ENCODE measurements around the gene OPTN.
"Not testable (repeated sequence)": the region's sequence is repeated elsewhere in the genome, so short reads cannot be mapped to it uniquely, and the experiment has no call there.

Gene OPTN

GRCh38 chr10:13099666-13100348, at the start of gene OPTN:
Gene OPTN, plus strand, starts transcription at chr10:13100163. Its CDS starts 8,960 bp downstream, at chr10:13109123.
- DNase-seq: no peak

- DNase-seq: no peak
These were observed 48.8 kb upstream of the OPTN start for GRCh38 chr10:13051126-13051694.

- not testable (repeated sequence) for DNase-seq
These were observed 46.8 kb upstream of the OPTN start for GRCh38 chr10:13053208-13053607.

- DNase-seq: no peak
These were observed 46.0 kb upstream of the OPTN start for GRCh38 chr10:13053794-13054462.

GRCh38 chr10:13054844-13055243, 45.1 kb upstream of the OPTN start:
- DNase-seq: no peak

GRCh38 chr10:13056456-13057077, 43.4 kb upstream of the OPTN start:
- DNase-seq: no peak

GRCh38 chr10:13062803-13063202, 37.2 kb upstream of the OPTN start:
- no peak for DNase-seq

GRCh38 chr10:13066527-13066926, 33.4 kb upstream of the OPTN start:
- no peak for DNase-seq

GRCh38 chr10:13067431-13067830, 32.5 kb upstream of the OPTN start:
- DNase-seq: no peak

GRCh38 chr10:13068071-13068470, 31.9 kb upstream of the OPTN start:
- DNase-seq: no peak

- DNase-seq: no peak
These were observed 31.5 kb upstream of the OPTN start for GRCh38 chr10:13068484-13068883.

- DNase-seq: no peak
These were observed 27.6 kb upstream of the OPTN start for GRCh38 chr10:13072339-13072738.

GRCh38 chr10:13074563-13075451, 25.2 kb upstream of the OPTN start:
- DNase-seq: no peak

- no peak for DNase-seq
These were observed 20.8 kb upstream of the OPTN start for GRCh38 chr10:13078912-13079775.

GRCh38 chr10:13079776-13080050, 20.2 kb upstream of the OPTN start:
- no peak for DNase-seq

GRCh38 chr10:13080643-13081042, 19.3 kb upstream of the OPTN start:
- no peak for DNase-seq

GRCh38 chr10:13083700-13084099, 16.3 kb upstream of the OPTN start:
- not testable (repeated sequence) for DNase-seq

GRCh38 chr10:13086056-13086455, 13.9 kb upstream of the OPTN start:
- DNase-seq: no peak

- DNase-seq: no peak
These were observed 12.4 kb upstream of the OPTN start for GRCh38 chr10:13087601-13087985.

- no peak for DNase-seq
These were observed 11.9 kb upstream of the OPTN start for GRCh38 chr10:13087986-13088618.

GRCh38 chr10:13089345-13089744, 10.6 kb upstream of the OPTN start:
- DNase-seq: no peak

GRCh38 chr10:13090289-13090688, 9.7 kb upstream of the OPTN start:
- DNase-seq: no peak

All from T1000 (cell line).